Upper lobe of left lung (tissue), 4 donors: Measurements from ENCODE around the gene PTPRG.

Source experiments
- EP300 ChIP-seq, 4 donors: sonication (generic); formaldehyde crosslinking; IDR thresholded peaks; one replicate each; pipeline ENCODE4 v1.5.1; 2017; ENCODE audit warnings: antibody characterized with exemption in 4 of 4, control low read depth in 2 of 4
- TF ChIP-seq, protein P1 (sequence below), 6 experiments: fragments of 450-650 bp in 4 of 6; fragments of 200-600 bp in 2 of 6; sonication (generic) in 2 of 6; IDR thresholded peaks; one replicate each; pipeline ENCODE4 v1.5.1; 2016 to 2019; ENCODE audit warnings: antibody characterized with exemption in 6 of 6

GRCh38 chr3:62159709-62160092 lies 598.3 kb downstream of the PTPRG start:
- peak in 2 of 4 donors; percentile 63 to 80 for TF ChIP-seq EP300 (IDR thresholded peaks at IDR 0.05)
- TF ChIP-seq, protein P1, sequence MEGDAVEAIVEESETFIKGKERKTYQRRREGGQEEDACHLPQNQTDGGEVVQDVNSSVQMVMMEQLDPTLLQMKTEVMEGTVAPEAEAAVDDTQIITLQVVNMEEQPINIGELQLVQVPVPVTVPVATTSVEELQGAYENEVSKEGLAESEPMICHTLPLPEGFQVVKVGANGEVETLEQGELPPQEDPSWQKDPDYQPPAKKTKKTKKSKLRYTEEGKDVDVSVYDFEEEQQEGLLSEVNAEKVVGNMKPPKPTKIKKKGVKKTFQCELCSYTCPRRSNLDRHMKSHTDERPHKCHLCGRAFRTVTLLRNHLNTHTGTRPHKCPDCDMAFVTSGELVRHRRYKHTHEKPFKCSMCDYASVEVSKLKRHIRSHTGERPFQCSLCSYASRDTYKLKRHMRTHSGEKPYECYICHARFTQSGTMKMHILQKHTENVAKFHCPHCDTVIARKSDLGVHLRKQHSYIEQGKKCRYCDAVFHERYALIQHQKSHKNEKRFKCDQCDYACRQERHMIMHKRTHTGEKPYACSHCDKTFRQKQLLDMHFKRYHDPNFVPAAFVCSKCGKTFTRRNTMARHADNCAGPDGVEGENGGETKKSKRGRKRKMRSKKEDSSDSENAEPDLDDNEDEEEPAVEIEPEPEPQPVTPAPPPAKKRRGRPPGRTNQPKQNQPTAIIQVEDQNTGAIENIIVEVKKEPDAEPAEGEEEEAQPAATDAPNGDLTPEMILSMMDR (IDR thresholded peaks at IDR 0.05): no peak
